NT2/D1 (cell line): ENCODE measurements around the gene SYF2.

Source experiments
- SUZ12 ChIP-seq: IDR thresholded peaks from 2 replicates; pipeline ENCODE4 v1.6.1; 2011; ENCODE audit not compliant: insufficient read length, insufficient read depth; ENCODE audit errors: extremely low read depth
- YY1 ChIP-seq: IDR thresholded peaks from 2 replicates; pipeline ENCODE4 v1.6.1; 2011; ENCODE audit not compliant: insufficient read length, insufficient read depth
- ZNF274 ChIP-seq: IDR thresholded peaks from 2 replicates; pipeline ENCODE4 v1.6.1; 2011; ENCODE audit warnings: mild to moderate bottlenecking, low read depth, low read length

GRCh38 chr1:25183126-25183980, 48.9 kb downstream of the SYF2 start:
- TF ChIP-seq ZNF274 (no peak), SUZ12 (no peak), YY1 (no peak)
